Testis (tissue), 2 donors: Measurements from ENCODE around the gene ZNRF4.

Experiments
- POLR2A ChIP-seq: fragments of 450-650 bp; IDR thresholded peaks from one replicate; pipeline ENCODE4 v1.6.1; 2017; ENCODE audit warnings: antibody characterized with exemption, mild to moderate bottlenecking, moderate library complexity
- TF ChIP-seq, protein P1 (sequence below), 3 experiments: fragments of 450-650 bp in 2 of 3; fragments of 200-600 bp in 1 of 3; sonication (generic) in 1 of 3; IDR thresholded peaks; one replicate each; pipeline ENCODE4 v1.5.1; 2016 to 2019; ENCODE audit warnings: antibody characterized with exemption in 3 of 3, mild to moderate bottlenecking in 2 of 3, moderate library complexity in 1 of 3

DNA sequence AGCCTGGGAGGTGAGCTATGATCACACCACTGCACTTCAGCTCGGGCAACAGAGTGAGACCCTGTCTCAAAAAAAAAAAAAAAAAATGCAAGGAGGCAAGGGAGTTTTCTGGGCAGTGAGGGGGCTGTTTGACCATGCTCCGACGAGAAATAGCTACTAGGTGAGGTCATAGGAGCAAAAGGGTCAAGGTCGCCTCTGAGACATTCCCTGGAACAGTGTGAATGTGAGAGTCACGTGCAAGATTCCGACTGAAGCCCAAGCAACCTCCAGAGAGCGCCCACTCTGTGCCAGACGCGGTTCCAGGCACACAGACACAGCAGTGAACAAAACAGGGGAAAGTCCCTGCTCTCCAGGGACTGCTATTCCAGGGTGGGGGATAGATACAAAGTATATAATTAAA, 2.5 kb downstream of the ZNRF4 start:
- TF ChIP-seq, protein P1, sequence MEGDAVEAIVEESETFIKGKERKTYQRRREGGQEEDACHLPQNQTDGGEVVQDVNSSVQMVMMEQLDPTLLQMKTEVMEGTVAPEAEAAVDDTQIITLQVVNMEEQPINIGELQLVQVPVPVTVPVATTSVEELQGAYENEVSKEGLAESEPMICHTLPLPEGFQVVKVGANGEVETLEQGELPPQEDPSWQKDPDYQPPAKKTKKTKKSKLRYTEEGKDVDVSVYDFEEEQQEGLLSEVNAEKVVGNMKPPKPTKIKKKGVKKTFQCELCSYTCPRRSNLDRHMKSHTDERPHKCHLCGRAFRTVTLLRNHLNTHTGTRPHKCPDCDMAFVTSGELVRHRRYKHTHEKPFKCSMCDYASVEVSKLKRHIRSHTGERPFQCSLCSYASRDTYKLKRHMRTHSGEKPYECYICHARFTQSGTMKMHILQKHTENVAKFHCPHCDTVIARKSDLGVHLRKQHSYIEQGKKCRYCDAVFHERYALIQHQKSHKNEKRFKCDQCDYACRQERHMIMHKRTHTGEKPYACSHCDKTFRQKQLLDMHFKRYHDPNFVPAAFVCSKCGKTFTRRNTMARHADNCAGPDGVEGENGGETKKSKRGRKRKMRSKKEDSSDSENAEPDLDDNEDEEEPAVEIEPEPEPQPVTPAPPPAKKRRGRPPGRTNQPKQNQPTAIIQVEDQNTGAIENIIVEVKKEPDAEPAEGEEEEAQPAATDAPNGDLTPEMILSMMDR (IDR thresholded peaks at IDR 0.05) = no peak
- no peak for TF ChIP-seq POLR2A
